Cardiac septum (tissue), 1 donor: ENCODE results near the gene DYRK4. TPM values are rescaled to one million over a fixed set of nuclear protein-coding genes. Genes with fewer than 3 reads are reported as not detected.

ENCODE experiments used
- total RNA-seq: library from RNA; stranded (reverse); fragmentation: NEBNext Ultra II Directional; extraction: Animal tissue kit (Norgen Biotek cat#: 25700); gene quantifications from one replicate; pipeline ENCODE4 v1.2.1, GENCODE V29; 2021
- donor health status: DM: no; HTN: no; CAD: no.

Gene DYRK4
- total RNA-seq, 1 donor from 2014 or later: 28.6 TPM

Other genes starting within 250 kb of the DYRK4 start
- 13.0 TPM for gene TIGAR, start 241.0 kb upstream of the DYRK4 start, total RNA-seq
- 0.46 TPM for gene FGF23, start 182.5 kb upstream of the DYRK4 start, total RNA-seq
- gene FGF6, start 116.4 kb upstream of the DYRK4 start, total RNA-seq: not detected
- gene RAD51AP1, start 23.3 kb upstream of the DYRK4 start, total RNA-seq: 1.6 TPM
- 2.6 TPM for gene AKAP3, start 86.8 kb downstream of the DYRK4 start, total RNA-seq
- 268 TPM for gene NDUFA9, start 86.9 kb downstream of the DYRK4 start, total RNA-seq
- gene GALNT8, start 158.2 kb downstream of the DYRK4 start, total RNA-seq: 2.4 TPM